GM12872 (cell line): Measurements from ENCODE around the gene CXXC5.

Source experiments
- TF ChIP-seq, protein P1 (sequence below): IDR thresholded peaks from 3 replicates; pipeline ENCODE4 v1.5.1; 2011; ENCODE audit warnings: low read depth, mild to moderate bottlenecking, low read length, moderate library complexity; ENCODE audit not compliant: insufficient read depth

CXXC5 gene

DNA sequence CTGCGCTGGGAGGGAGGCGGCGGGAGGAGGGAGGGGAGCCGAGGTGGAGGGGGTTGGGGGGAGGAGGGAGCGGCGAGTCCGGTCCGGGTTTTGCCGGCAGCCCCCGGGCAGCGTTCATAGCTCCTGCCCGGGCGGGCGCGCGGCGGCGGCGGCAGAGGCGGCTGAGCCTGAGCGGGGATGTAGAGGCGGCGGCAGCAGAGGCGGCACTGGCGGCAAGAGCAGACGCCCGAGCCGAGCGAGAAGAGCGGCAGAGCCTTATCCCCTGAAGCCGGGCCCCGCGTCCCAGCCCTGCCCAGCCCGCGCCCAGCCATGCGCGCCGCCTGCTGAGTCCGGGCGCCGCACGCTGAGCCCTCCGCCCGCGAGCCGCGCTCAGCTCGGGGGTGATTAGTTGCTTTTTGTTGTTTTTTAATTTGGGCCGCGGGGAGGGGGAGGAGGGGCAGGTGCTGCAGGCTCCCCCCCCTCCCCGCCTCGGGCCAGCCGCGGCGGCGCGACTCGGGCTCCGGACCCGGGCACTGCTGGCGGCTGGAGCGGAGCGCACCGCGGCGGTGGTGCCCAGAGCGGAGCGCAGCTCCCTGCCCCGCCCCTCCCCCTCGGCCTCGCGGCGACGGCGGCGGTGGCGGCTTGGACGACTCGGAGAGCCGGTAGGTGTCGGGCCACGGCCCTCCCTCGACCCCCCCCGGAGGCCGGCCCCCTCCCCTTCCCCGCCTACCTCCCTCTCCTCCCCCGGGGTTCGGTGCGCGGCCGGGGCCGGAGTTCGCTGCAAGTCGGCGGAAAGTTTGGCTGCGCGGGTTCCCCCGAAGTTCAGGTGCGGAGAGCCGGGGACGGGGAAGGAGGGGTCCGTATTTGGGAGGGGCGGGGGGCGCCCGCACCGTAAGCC, at the start of gene CXXC5:
CXXC5 (plus strand) TSS at position 145 of the 877 bp plus-strand sequence. CDS start 32,175 bp downstream, outside the sequence.
- TF ChIP-seq, protein P1, sequence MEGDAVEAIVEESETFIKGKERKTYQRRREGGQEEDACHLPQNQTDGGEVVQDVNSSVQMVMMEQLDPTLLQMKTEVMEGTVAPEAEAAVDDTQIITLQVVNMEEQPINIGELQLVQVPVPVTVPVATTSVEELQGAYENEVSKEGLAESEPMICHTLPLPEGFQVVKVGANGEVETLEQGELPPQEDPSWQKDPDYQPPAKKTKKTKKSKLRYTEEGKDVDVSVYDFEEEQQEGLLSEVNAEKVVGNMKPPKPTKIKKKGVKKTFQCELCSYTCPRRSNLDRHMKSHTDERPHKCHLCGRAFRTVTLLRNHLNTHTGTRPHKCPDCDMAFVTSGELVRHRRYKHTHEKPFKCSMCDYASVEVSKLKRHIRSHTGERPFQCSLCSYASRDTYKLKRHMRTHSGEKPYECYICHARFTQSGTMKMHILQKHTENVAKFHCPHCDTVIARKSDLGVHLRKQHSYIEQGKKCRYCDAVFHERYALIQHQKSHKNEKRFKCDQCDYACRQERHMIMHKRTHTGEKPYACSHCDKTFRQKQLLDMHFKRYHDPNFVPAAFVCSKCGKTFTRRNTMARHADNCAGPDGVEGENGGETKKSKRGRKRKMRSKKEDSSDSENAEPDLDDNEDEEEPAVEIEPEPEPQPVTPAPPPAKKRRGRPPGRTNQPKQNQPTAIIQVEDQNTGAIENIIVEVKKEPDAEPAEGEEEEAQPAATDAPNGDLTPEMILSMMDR: no peak

DNA sequence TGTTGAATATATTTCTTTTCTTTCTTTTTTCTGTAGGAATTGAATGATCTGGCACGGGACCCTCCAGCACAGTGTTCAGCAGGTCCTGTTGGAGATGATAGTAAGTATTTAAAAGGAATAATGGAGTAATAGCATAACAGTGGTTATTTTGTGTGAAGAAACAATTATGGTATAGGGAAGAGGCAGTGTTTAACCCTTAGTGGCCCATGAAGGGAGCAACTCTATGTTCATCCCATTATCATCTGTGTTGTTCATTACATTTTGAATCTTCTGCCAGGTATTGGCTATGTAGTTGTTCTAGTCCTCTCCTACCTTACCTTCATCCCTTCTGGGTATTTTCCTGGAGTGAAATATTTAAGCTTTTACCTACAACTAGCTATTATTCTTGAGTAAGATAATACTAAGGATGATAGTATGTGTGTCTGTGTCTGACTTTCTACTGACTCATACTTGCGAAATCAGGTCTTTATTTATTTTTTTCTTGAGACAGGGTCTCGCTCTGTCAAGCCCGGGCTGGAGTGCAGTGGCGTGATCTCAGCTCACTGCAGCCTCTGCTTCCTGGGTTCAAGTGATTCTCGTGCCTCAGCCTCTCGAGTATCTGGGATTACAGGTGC, 47.7 kb upstream of the CXXC5 start:
- TF ChIP-seq, protein P1: no peak

DNA sequence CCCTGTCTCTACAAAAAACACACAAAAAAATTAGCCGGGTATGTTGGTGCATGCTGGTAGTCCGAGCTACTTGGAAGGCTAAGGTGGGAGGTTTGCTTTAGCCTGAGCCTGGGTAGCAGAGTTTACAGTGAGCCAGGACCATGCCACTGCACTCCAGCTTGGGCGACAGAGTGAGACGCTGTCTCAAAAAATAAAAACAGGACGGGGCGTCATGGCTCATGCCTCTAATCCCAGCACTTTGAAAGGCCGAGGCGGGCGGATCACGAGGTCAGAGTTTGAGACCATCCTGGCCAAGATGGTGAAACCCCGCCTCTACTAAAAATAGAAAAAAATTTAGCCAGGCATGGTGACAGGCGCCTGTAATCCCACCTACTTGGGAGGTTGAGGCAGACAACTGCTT, 46.7 kb upstream of the CXXC5 start:
- TF ChIP-seq, protein P1: no peak

DNA sequence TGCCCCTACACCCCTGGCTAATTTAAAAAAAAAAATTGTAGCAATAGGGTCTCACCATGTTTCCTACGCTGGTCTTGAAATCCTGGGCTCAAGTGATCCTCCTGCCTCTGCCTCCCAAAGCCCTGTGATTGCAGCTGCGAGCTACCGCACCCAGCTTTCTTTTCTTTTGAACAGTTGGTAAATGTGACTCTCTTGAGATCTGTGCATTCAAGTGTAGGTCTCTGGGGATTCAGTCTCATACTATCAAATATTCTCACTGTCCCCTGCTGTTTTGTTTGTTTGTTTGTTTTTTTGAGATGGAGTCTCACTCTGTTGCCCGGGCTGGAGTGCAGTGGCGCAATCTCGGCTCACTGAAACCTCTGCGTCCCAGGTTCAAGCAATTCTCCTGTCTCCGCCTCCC, 42.3 kb upstream of the CXXC5 start:
- TF ChIP-seq, protein P1: no peak

DNA sequence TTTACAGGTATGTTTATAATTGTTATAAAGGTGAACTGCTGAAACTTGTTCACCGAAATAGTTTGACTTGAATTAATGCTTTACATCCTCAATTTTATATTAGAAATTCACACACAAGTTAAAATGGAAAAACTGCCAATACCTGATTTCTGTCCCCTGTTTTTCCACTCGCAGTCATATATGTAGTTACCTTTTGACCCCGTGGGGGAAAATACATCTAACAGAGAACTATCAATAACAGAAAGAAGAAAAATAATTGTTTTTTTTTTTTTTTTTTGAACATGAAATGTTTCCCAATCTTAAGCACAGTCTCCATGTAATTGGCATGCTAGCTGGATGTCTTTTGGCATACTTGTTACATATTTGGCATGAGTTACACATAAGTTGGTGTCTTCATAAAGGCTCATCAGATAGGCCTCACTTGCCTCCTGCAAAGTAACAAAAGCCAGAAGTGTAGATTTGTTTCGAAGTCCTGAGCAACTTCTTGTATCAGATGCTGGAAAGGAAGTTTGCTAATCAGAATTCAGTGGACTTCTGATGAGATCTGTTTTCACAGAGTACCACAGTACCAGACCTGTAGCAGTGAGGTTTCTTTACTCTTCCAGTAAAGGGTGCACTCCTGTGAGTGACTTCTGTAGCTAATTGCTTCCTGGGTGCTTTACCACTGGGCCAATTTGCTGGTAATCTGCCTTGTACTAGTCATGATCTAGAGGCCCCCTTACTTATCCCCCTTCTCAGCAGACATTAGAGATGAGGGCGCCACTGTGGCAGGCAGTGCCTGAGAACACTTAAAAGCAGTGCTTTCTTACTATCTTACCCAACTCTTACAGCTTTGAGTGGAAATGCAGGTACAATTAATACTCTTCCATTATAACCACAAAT, 36.2 kb upstream of the CXXC5 start:
- TF ChIP-seq, protein P1: no peak

DNA sequence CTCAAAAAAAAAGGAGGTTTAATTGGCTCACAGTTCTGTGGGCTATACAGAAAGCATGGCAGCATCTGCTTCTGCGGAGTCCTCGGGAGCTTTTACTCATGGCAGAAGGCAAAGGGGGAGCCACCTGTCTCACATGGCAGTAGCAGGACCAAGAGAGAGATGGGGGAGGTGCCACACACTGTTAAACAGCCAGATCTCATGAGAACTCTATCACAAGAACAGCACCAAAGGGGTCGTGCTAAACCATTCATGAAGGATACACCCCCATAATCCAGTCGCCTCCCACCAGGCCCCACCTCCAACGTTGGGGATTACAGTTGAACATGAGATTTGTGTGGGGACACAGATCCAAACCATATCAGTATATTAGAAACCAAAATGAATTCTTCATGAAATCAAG, 28.3 kb upstream of the CXXC5 start:
- TF ChIP-seq, protein P1: no peak

DNA sequence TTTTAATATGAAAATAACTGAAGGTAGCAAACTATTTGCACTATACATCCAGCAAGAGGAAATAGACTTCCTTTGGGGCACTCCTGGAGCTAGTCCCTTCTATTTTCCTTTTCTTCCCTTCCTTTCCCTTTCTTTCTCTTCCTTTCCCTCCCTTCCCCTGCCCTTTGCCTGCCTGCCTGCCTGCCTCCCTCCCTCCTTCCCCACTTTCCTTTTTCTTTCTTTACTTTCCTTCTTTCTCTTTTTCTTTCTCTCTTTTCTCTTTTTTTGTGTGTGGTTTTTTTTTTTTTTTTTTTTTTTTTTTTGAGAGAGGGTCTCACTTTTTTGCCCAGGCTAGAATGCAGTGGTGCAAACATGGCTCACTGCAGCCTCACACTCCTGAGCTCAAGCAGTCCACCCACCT, 17.3 kb upstream of the CXXC5 start:
- TF ChIP-seq, protein P1: no peak
